Activated CD4-positive, alpha-beta T cell treated with anti-CD3 and anti-CD28 coated beads, Interleukin-10, Interleukin-2, amounts not matched to agents 100 ng/mL and 50 ng/mL, durations not matched to agents 16 hours and 8 hours (primary cell): ENCODE results near the gene CYP4F12.

Source experiments
- DNase-seq: peaks from one replicate; pipeline ENCODE4 v3.0.0-alpha.2; 2020

Gene CYP4F12

GRCh38 chr19:15715642-15716041 lies 42.8 kb downstream of the CYP4F12 start:
- no peak for DNase-seq

GRCh38 chr19:15717809-15718208 lies 44.9 kb downstream of the CYP4F12 start:
- no peak for DNase-seq

- no peak for DNase-seq
Measured at GRCh38 chr19:15721268-15721667, 48.4 kb downstream of the CYP4F12 start.

GRCh38 chr19:15722956-15723355 lies 50.1 kb downstream of the CYP4F12 start:
- no peak for DNase-seq

GRCh38 chr19:15727724-15728123 lies 54.8 kb downstream of the CYP4F12 start, which contains the start of gene OR10H2:
OR10H2 (plus strand) TSS chr19:15728024; CDS start chr19:15728044, 20 bp downstream.
- DNase-seq = no peak

- DNase-seq = no peak
Measured at GRCh38 chr19:15730538-15730937, 57.7 kb downstream of the CYP4F12 start.

- DNase-seq = no peak
Measured at GRCh38 chr19:15732388-15732787, 59.5 kb downstream of the CYP4F12 start.

GRCh38 chr19:15733895-15734294 lies 61.0 kb downstream of the CYP4F12 start:
- no peak for DNase-seq

- DNase-seq = no peak
Measured at GRCh38 chr19:15737722-15738121, 64.8 kb downstream of the CYP4F12 start, which contains the start of gene OR10H3. OR10H3 (plus strand) TSS chr19:15737985; CDS start chr19:15741393, 3,408 bp downstream.

- DNase-seq = no peak
Measured at GRCh38 chr19:15740785-15741184, 67.9 kb downstream of the CYP4F12 start.
